GM10847 (cell line): ENCODE results near the gene TCF15.

Experiments
- POLR2A ChIP-seq: IDR thresholded peaks from 2 replicates; pipeline ENCODE4 v1.6.1; 2011; ENCODE audit not compliant: insufficient read length; ENCODE audit errors: extremely low read depth

Gene TCF15

GRCh38 chr20:646107-646867 is 36.2 kb upstream of the TCF15 start:
- TF ChIP-seq POLR2A: no peak

DNA sequence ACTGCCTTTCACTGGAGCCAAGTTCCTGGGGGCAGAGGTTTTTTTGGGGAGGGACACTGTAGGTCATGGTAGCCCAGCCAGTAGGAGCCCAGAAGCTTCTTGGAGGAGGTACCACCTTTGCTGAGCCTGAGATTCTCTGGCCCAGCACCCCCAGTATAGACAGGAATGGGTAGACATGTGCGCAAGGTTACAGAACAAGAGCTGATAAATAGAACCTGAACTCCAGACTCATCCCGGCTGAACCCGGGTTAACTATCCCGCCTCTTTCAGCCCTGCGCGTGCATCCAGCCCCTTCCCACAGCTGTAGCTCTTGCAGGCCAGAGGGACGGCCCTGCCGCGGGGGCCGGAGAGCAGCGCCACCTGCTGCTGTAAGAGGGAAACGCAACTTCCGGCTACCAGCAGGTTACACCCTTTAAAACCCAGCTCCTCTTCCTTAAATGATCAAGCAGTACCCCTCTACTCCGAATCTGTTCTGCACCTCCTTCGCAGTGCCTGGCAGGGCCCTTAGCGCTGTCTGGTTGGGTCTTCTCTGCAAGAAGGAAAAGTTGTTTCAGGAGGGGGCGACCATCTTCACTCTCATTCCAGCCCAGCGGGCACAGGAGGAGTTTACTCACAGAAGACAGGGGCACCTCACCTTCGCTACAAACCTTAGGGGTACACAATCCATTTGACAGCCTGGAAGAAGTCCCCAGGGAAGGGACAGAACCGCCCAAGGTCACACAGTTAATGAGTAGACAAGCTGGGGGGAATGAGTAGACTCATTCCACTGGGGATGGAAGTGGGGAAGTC is 35.4 kb upstream of the TCF15 start:
- no peak for TF ChIP-seq POLR2A

DNA sequence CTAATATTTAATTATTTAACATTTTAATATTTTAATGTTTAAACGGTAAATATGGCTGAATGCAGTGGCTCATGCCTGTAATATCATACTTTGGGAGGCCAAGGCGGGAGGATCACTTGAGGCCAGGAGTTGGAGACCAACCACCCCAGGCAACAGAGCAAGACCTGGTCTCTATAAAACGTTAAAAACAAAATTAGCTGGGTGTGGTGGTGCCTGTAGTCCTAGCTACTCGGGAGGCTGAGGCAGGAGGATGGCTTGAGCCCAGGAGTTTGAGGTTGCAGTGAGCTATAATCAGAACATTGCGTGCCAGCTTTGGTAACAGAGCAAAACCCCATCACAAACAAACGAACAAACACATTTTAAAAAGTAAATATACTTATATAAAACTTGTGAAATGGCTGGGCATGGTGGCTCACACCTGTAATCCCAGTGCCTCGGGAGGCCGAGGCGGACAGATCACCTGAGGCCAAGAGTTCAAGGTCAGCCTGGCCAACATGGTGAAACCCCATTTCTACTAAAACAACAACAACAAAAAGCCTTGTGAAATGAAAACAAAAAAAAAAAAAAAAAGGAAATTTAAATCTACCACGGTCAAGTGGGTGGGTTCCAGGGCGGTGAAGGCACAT is 34.7 kb upstream of the TCF15 start:
- TF ChIP-seq POLR2A: no peak

GRCh38 chr20:642398-643174 is 32.5 kb upstream of the TCF15 start:
- no peak for TF ChIP-seq POLR2A

DNA sequence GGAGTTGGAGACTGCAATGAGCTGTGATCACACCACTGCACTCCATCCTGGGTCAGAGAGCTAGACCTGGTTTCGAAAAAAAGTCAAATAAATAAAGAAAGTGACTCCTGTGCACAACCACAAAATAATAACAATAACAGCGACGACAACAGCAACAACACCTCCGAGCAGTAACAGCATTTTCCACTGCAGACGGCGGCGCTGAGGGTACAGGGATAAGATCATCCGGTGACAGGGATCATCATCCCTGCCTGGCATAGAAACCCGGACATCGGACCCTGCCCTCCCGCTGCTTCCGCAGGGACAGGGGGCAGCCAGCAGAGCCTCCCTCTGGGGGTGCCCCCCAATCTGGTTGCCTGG is 31.4 kb upstream of the TCF15 start:
- no peak for TF ChIP-seq POLR2A

DNA sequence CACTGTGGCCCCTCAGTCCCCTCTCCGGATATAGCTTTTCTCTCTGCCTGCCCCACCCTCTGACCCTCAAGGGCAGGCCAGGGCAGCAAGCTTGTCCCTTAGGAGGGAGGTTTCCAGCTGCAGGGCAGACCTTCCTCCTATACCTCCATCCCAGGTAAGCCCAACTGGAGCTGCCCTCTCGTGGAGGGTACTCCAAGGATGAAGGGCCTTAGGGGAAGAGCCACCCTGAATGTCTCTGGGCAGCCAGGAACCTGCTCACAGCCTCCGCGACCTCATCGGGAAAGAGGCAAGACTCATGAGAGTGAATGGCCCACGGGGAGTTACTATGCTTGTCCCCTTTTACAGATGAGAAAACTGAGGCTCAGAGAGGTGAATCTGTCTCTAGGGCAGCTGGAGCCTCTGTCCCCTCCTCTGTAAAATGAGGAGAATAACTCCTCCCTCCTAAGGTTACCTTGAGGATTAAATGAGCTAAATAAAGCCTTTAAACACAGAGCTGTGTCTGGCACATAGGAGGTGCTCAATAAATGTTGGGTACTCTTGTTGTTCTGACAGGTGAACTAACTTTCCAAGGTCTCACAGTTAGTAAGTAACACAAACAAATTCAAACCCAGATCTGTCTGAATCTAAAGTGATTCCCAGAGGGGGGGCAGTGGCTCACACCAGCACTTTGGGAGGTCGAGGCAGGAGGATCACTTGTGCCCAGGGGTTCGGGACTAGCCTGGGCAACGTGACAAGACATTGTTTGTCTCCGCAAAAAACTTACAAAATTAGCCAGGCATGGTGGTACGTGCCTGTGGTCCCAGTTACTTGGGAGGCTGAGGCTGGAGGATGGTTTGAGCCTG is 30.8 kb upstream of the TCF15 start:
- TF ChIP-seq POLR2A: no peak

DNA sequence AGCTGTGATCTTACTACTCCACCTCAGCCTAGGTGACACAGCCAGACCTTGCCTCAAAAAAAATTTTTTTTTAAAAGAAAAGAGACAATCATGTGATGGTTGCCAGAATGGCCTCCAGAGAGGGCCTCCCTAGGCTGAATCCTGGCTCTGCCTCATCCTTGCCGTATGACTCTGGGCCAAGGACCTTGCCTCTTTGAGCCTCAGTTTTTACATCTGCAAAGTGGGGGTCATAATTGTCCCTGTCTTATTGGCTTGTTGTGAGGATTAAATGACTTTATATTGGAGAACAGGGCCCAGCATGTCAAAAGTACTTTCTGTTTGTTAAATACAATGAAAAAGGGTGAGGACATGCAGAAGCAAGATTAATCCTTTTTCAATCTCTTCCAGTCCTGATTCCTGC is 28.5 kb upstream of the TCF15 start:
- TF ChIP-seq POLR2A: no peak

DNA sequence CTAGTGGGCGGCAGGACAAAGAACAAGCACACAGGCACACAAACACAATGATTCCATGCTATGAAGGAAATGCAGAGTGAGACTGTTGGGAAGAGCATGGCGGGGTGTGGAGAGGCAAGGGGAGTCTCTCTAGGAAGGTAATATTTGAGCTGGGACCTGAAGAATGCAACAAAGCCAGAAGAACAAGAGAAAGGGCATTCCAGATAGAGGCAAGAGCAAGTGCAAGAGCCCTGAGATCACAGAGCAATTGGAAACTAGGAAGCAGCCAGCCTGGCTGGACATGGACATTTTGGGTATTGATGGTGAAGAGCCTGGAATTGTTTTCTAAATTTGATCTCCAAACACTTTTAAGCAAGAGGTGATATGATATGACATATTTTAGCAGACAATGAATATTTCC is 27.4 kb upstream of the TCF15 start:
- no peak for TF ChIP-seq POLR2A

- TF ChIP-seq POLR2A: no peak
Observed at GRCh38 chr20:635893-636338, 25.8 kb upstream of the TCF15 start.

GRCh38 chr20:635028-635892 is 25.2 kb upstream of the TCF15 start:
- TF ChIP-seq POLR2A: no peak

DNA sequence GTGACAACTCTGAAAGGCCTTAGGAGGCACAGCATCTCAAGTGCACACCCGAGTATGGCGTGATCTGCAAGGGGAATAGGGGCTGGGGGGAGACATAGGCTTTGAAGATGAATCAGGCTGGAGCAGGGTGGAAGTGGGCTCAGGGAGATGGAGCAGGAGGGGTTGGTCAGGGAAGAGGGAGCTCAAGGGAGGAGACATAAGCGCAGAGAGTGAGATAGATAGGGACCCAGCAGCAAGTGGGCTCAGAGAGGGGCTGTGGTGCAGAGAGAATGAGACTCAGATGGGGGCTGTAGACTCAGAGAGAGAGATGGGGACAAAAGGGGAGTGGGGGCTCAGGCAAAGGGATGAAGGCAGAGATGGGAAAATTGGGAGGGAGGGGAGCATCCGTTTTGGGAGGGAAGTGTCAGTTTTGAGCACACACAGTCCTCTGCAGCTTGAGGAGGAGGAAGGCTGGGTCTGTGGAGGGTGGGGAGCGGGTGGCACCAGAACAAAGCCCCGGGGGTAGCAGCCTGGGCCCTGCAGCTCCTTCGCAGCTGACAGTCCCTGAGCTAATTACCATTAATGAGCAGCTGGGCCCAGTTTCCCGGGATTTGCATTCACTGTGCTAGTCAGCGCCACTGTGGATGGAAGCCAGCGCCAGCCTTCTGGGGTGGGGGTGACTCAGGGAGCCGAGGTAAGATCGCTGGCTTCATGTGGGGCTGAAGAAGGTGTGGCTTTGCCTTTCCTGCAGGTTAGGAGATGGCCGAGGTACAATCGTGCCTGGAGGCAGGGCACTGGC is 24.2 kb upstream of the TCF15 start:
- TF ChIP-seq POLR2A: no peak

DNA sequence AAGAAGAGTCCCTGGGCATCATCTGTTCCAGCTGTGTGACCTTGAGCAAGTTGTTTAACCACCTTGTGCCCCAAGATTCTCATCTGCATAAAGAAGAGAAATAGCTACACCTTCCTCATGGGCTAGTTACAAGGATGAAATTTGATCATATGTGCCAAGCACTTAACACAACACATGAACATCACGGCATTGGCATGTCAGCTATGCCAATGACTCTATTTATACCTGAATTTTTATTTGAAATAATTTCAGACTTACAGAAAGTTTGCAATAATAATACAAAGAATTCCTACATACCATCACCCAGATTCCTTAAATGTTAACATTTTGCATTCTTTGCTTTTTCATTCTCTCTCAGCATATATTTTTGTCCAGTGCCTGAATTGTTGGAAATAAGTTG is 21.0 kb upstream of the TCF15 start:
- no peak for TF ChIP-seq POLR2A

DNA sequence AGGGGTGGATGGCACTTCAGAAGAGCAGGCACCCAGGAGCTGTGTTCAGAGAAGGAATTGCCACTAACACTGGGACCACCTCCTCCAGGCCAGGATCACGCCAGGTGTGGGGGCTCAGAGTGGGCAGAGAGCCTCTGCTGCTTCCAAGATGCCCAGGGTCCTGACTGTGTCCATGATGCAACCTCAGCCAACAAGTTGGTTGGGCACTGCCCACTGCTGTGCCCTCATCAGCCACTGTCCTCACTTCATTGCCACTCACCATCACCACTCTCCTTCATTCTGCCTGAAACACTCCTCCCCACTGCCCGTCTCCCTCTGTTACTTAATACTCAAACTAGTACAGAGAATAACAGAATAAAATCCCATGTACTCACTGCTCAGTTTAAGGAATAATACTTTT is 16.5 kb upstream of the TCF15 start:
- TF ChIP-seq POLR2A: no peak

GRCh38 chr20:625360-625932 is 15.3 kb upstream of the TCF15 start:
- no peak for TF ChIP-seq POLR2A
